ENCODE measurements around the gene CTBP2. TPM values are rescaled to one million over a fixed set of nuclear protein-coding genes. Genes with fewer than 3 reads are reported as not detected.

The CTBP2 gene
- total RNA-seq, 1 donor from 2014 or later, result 27.1 TPM

- peak; percentile 70 for DNase-seq (ENCODE audit: low read depth)
Observed at GRCh38 chr10:125011926-125012705, 148.2 kb downstream of the CTBP2 start.

GRCh38 chr10:125011171-125011925, 149.0 kb downstream of the CTBP2 start:
- DNase-seq (ENCODE audit: low read depth), result no peak

GRCh38 chr10:125010362-125010761, 150.0 kb downstream of the CTBP2 start:
- DNase-seq (ENCODE audit: low read depth), result no peak

- peak; percentile 69 for DNase-seq (ENCODE audit: low read depth)
Observed at GRCh38 chr10:125009661-125010161, 150.7 kb downstream of the CTBP2 start.

GRCh38 chr10:125008689-125009638, 151.4 kb downstream of the CTBP2 start:
- DNase-seq (ENCODE audit: low read depth), result no peak

- DNase-seq (ENCODE audit: low read depth), result no peak
Observed at GRCh38 chr10:125007436-125007835, 152.9 kb downstream of the CTBP2 start.

GRCh38 chr10:125006921-125007426, 153.4 kb downstream of the CTBP2 start:
- DNase-seq (ENCODE audit: low read depth), result no peak

- no peak for DNase-seq (ENCODE audit: low read depth)
Observed at GRCh38 chr10:125006188-125006680, 154.1 kb downstream of the CTBP2 start.

GRCh38 chr10:125005312-125006187, 154.8 kb downstream of the CTBP2 start:
- no peak for DNase-seq (ENCODE audit: low read depth)

GRCh38 chr10:125004571-125005311, 155.6 kb downstream of the CTBP2 start:
- DNase-seq (ENCODE audit: low read depth), result no peak

- no peak for DNase-seq (ENCODE audit: low read depth)
Observed at GRCh38 chr10:125003901-125004467, 156.4 kb downstream of the CTBP2 start.

GRCh38 chr10:125003146-125003900, 157.0 kb downstream of the CTBP2 start:
- no peak for DNase-seq (ENCODE audit: low read depth)

GRCh38 chr10:125002423-125003145, 157.8 kb downstream of the CTBP2 start:
- no peak for DNase-seq (ENCODE audit: low read depth)

GRCh38 chr10:125002047-125002422, 158.3 kb downstream of the CTBP2 start:
- no peak for DNase-seq (ENCODE audit: low read depth)

GRCh38 chr10:125001313-125002046, 158.9 kb downstream of the CTBP2 start:
- no peak for DNase-seq (ENCODE audit: low read depth)
